GM23248 (cell line): ENCODE results near the gene GSDMA. TPM values are rescaled to one million over a fixed set of nuclear protein-coding genes. Genes with fewer than 3 reads are reported as not detected.

Source experiments
- DNase-seq: peaks from one replicate; pipeline ENCODE4 v3.0.0-alpha.2; 2015
- H2AFZ ChIP-seq: fragments of 200-600 bp; sonication (generic); 2 replicates; pipeline ENCODE4 v1.6.1; 2016; ENCODE audit warnings: antibody characterized with exemption
- H3F3A ChIP-seq: fragments of 200-600 bp; sonication (generic); 2 replicates; pipeline ENCODE4 v1.6.1; 2016; ENCODE audit warnings: mild to moderate bottlenecking, antibody characterized with exemption, mixed run types; ENCODE audit not compliant: insufficient read depth
- H3K27ac ChIP-seq: fragments of 200-600 bp; sonication (generic); 2 replicates; pipeline ENCODE4 v1.5.1; 2016; ENCODE audit warnings: mild to moderate bottlenecking
- H3K27me3 ChIP-seq: fragments of 200-600 bp; sonication (generic); replicated peaks from 2 replicates; pipeline ENCODE4 v1.6.1; 2016; ENCODE audit warnings: mild to moderate bottlenecking; ENCODE audit not compliant: insufficient read depth
- H3K36me3 ChIP-seq: fragments of 200-600 bp; sonication (generic); 2 replicates; pipeline ENCODE4 v1.6.1; 2016; ENCODE audit warnings: low read depth, mild to moderate bottlenecking
- H3K4me1 ChIP-seq: fragments of 200-600 bp; sonication (generic); 2 replicates; pipeline ENCODE4 v1.6.1; 2016; ENCODE audit warnings: mild to moderate bottlenecking; ENCODE audit not compliant: insufficient read depth
- H3K4me2 ChIP-seq: fragments of 200-600 bp; sonication (generic); one replicate; pipeline ENCODE4 v1.6.1; 2016; ENCODE audit warnings: mild to moderate bottlenecking; ENCODE audit not compliant: unreplicated experiment
- H3K4me3 ChIP-seq: fragments of 200-600 bp; sonication (generic); 2 replicates; pipeline ENCODE4 v1.5.1; 2016; ENCODE audit warnings: mild to moderate bottlenecking
- H3K79me2 ChIP-seq: fragments of 200-600 bp; sonication (generic); 2 replicates; pipeline ENCODE4 v1.6.1; 2016; ENCODE audit warnings: mild to moderate bottlenecking; ENCODE audit not compliant: insufficient read depth
- H3K9ac ChIP-seq: fragments of 200-600 bp; sonication (generic); 2 replicates; pipeline ENCODE4 v1.6.1; 2016; ENCODE audit warnings: mild to moderate bottlenecking
- H3K9me2 ChIP-seq: fragments of 200-600 bp; sonication (generic); 2 replicates; pipeline ENCODE4 v1.6.1; 2016; ENCODE audit warnings: mixed run types, mild to moderate bottlenecking, moderate library complexity; ENCODE audit not compliant: insufficient read depth
- H3K9me3 ChIP-seq: fragments of 200-600 bp; sonication (generic); one replicate; pipeline ENCODE4 v1.6.1; 2017; ENCODE audit warnings: low read depth
- H4K20me1 ChIP-seq: fragments of 200-600 bp; sonication (generic); 2 replicates; pipeline ENCODE4 v1.6.0; 2016; ENCODE audit not compliant: insufficient read depth
- EZH2 ChIP-seq: fragments of 200-600 bp; sonication (generic); IDR thresholded peaks from 2 replicates; pipeline ENCODE4 v1.6.1; 2018; ENCODE audit warnings: antibody characterized with exemption, mild to moderate bottlenecking; ENCODE audit not compliant: insufficient read depth, poor library complexity, severe bottlenecking
- EZH2phosphoT487 ChIP-seq: fragments of 200-600 bp; sonication (generic); IDR thresholded peaks from 2 replicates; pipeline ENCODE4 v1.6.1; 2018; ENCODE audit warnings: antibody characterized with exemption, moderate library complexity, mild to moderate bottlenecking, low read depth; ENCODE audit not compliant: insufficient read depth
- WGBS, 2 experiments: methylation state at CpG; one replicate each; pipeline ENCODE4 v1.1.6; 2015 to 2017; ENCODE audit warnings: low lambda C conversion rate in 2 of 2, low coverage in 1 of 2; ENCODE audit errors: missing lambda C conversion rate in 2 of 2; 5-methylcytosine and 5-hydroxymethylcytosine counted together
- in situ Hi-C: fragments of 300-500 bp; cut with MboI; formaldehyde crosslinking; loops from 2 replicates; pipeline ENCODE4 v1.15.0; 2020
- polyA plus RNA-seq: library from polyadenylated mRNA; unstranded; fragments of >200 nt; fragmentation: Nextera tagmentation; extraction: Ambion mirVana; gene quantifications from 2 replicates; pipeline ENCODE4 v1.2.1, GENCODE V29; 2016
- total RNA-seq: library from RNA; depleted of rRNA; stranded (reverse); fragments of >200 nt; shearing (Covaris generic); gene quantifications from 2 replicates; pipeline ENCODE4 v1.2.3, GENCODE V29; 2014

Gene GSDMA
- total and polyA plus RNA-seq, 2 experiments from 2014 or later = 0.21 TPM; not detected in 1

- H3F3A ChIP-seq = peaks cover 12% of the 10 kb centered on the region
- H2AFZ ChIP-seq = 0 out of 2 replicates have a peak overlapping the region, but pooled peaks have one; percentile 70
- no peak for DNase-seq
- no peaks in the 10 kb centered on the region for H3K9me3 ChIP-seq
- peak overlapping the region; percentile 98 for H3K4me3 ChIP-seq
- no peaks in the 10 kb centered on the region for H3K27me3 ChIP-seq
- peak overlapping the region; percentile 79 for H3K27ac ChIP-seq
- peak overlapping the region; percentile 99 for H3K9ac ChIP-seq
- no peaks in the 10 kb centered on the region for H4K20me1 ChIP-seq
- WGBS, 2 experiments = 36 to 40% methylated on average over 7 of the region's 7 CpGs
- in situ Hi-C loops = no loop called here
- H3K9me2 ChIP-seq = no peaks in the 10 kb centered on the region
- H3K4me1 ChIP-seq = peaks cover 36% of the 10 kb centered on the region
- H3K4me2 ChIP-seq = peak overlapping the region; percentile 79
- peaks cover 47% of the 10 kb centered on the region for H3K79me2 ChIP-seq
- TF ChIP-seq EZH2 (no peak), EZH2phosphoT487 (no peak)
- peaks cover 24% of the 10 kb centered on the region for H3K36me3 ChIP-seq
These were observed 19.1 kb downstream of the GSDMA start for GRCh38 chr17:39981766-39982375.

GRCh38 chr17:39988206-39988810, 25.5 kb downstream of the GSDMA start:
- no peaks in the 10 kb centered on the region for H3K27me3 ChIP-seq

GRCh38 chr17:39994448-39994847, 31.6 kb downstream of the GSDMA start:
- Histone ChIP-seq H3K27me3 (no peaks in the 10 kb centered on the region), H3K4me3 (no peak overlapping the region), H3K9me3 (no peaks in the 10 kb centered on the region), H4K20me1 (no peaks in the 10 kb centered on the region), H2AFZ (no peak overlapping the region), H3K79me2 (no peaks in the 10 kb centered on the region), H3K4me2 (no peak overlapping the region), H3K27ac (no peak overlapping the region), H3K4me1 (no peaks in the 10 kb centered on the region), H3F3A (0 out of 2 replicates have a peak, but pooled peaks cover 10% of the 10 kb centered on the region), H3K9me2 (no peaks in the 10 kb centered on the region), H3K36me3 (peaks cover 30% of the 10 kb centered on the region), H3K9ac (no peak overlapping the region)
- DNase-seq = no peak
- in situ Hi-C loops = no loop called here
- 97 to 98% methylated on average over 11 of the region's 11 CpGs for WGBS, 2 experiments
- TF ChIP-seq EZH2 = no peak
- no peak for TF ChIP-seq EZH2phosphoT487

More at GRCh38 chr17:39988206-39988810, 25.5 kb downstream of the GSDMA start:
- no peak overlapping the region for H2AFZ ChIP-seq
- no peak overlapping the region for H3K9ac ChIP-seq
- in situ Hi-C loops = no loop called here
- H4K20me1 ChIP-seq = no peaks in the 10 kb centered on the region
- peaks cover 21% of the 10 kb centered on the region for H3K79me2 ChIP-seq
- H3K9me2 ChIP-seq = no peaks in the 10 kb centered on the region
- H3K4me1 ChIP-seq = peaks cover 3% of the 10 kb centered on the region; the same call in 1 of the 2 replicates
- H3F3A ChIP-seq = no peaks in the 10 kb centered on the region
- H3K4me2 ChIP-seq = no peak overlapping the region
- H3K36me3 ChIP-seq = peaks cover 66% of the 10 kb centered on the region
- no peak overlapping the region for H3K27ac ChIP-seq
- 93% methylated on average over 11 of the region's 11 CpGs for WGBS, 2 experiments
- no peak for DNase-seq
- TF ChIP-seq EZH2 (no peak), EZH2phosphoT487 (no peak)
- no peak overlapping the region for H3K4me3 ChIP-seq
- no peaks in the 10 kb centered on the region for H3K9me3 ChIP-seq

- no peaks in the 10 kb centered on the region for H3K79me2 ChIP-seq
- peaks cover 13% of the 10 kb centered on the region; the same call in 1 of the 2 replicates for H3F3A ChIP-seq
- no peak for TF ChIP-seq EZH2phosphoT487
- TF ChIP-seq EZH2 = no peak
- WGBS, 2 experiments = 98 to 99% methylated on average over 6 of the region's 6 CpGs
- H2AFZ ChIP-seq = no peak overlapping the region
- no peak for DNase-seq
- no peak overlapping the region for H3K4me2 ChIP-seq
- H3K27me3 ChIP-seq = no peaks in the 10 kb centered on the region
- H3K9me2 ChIP-seq = no peaks in the 10 kb centered on the region
- H3K9ac ChIP-seq = no peak overlapping the region
- no peaks in the 10 kb centered on the region for H3K4me1 ChIP-seq
- no peaks in the 10 kb centered on the region for H3K9me3 ChIP-seq
- H4K20me1 ChIP-seq = no peaks in the 10 kb centered on the region
- H3K4me3 ChIP-seq = no peak overlapping the region
- H3K27ac ChIP-seq = no peak overlapping the region
- in situ Hi-C loops = no loop called here
- peaks cover 22% of the 10 kb centered on the region; the same call in 1 of the 2 replicates for H3K36me3 ChIP-seq
These were observed 32.6 kb downstream of the GSDMA start for GRCh38 chr17:39995438-39995837.
